ENCODE data around the gene LRRC37A.
"Not testable (repeated sequence)": the region's sequence is repeated elsewhere in the genome, so short reads cannot be mapped to it uniquely, and the experiment has no call there.

LRRC37A gene

GRCh38 chr17:46286764-46287221, 8.1 kb upstream of the LRRC37A start:
- DNase-seq (ENCODE audit: low read depth); in situ Hi-C loops (cut with HindIII; ENCODE audit: low sequenced_read_pairs); H3K4me3 ChIP-seq (ENCODE audit: low read depth, low read length): not testable (repeated sequence)
- TF ChIP-seq, protein P1, sequence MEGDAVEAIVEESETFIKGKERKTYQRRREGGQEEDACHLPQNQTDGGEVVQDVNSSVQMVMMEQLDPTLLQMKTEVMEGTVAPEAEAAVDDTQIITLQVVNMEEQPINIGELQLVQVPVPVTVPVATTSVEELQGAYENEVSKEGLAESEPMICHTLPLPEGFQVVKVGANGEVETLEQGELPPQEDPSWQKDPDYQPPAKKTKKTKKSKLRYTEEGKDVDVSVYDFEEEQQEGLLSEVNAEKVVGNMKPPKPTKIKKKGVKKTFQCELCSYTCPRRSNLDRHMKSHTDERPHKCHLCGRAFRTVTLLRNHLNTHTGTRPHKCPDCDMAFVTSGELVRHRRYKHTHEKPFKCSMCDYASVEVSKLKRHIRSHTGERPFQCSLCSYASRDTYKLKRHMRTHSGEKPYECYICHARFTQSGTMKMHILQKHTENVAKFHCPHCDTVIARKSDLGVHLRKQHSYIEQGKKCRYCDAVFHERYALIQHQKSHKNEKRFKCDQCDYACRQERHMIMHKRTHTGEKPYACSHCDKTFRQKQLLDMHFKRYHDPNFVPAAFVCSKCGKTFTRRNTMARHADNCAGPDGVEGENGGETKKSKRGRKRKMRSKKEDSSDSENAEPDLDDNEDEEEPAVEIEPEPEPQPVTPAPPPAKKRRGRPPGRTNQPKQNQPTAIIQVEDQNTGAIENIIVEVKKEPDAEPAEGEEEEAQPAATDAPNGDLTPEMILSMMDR (IDR thresholded peaks at IDR 0.05; ENCODE audit: low read depth, low read length, missing control alignments): peak; percentile 55

DNA sequence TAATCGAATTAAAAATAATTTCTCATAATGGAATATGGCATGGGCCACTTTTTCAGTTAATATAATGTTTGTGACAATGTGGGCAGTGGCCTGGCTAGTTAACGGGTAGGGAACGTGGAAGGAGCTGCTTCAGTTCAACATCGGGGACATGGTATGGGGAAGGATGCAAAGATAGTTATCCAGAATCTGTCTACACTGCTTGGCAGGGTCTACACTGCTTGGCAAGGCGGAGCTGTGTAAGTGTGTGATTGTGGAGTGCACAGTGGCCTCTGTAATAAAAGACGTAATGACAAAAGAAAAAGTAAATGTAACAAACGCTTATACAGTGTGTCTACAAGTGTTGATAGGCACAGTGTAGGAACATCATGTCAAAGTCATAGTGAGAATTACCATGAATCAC, 7.3 kb upstream of the LRRC37A start:
- H3K4me3 ChIP-seq (ENCODE audit: low read depth, low read length); DNase-seq (ENCODE audit: low read depth); in situ Hi-C loops (cut with HindIII; ENCODE audit: low sequenced_read_pairs): not testable (repeated sequence)

- H3K4me3 ChIP-seq (ENCODE audit: low read depth, low read length); in situ Hi-C loops (cut with HindIII; ENCODE audit: low sequenced_read_pairs); DNase-seq (ENCODE audit: low read depth): not testable (repeated sequence)
Observed at GRCh38 chr17:46290906-46291546, 3.9 kb upstream of the LRRC37A start.

GRCh38 chr17:46291618-46292017, 3.3 kb upstream of the LRRC37A start:
- DNase-seq (ENCODE audit: low read depth); H3K4me3 ChIP-seq (ENCODE audit: low read depth, low read length); in situ Hi-C loops (cut with HindIII; ENCODE audit: low sequenced_read_pairs): not testable (repeated sequence)

DNA sequence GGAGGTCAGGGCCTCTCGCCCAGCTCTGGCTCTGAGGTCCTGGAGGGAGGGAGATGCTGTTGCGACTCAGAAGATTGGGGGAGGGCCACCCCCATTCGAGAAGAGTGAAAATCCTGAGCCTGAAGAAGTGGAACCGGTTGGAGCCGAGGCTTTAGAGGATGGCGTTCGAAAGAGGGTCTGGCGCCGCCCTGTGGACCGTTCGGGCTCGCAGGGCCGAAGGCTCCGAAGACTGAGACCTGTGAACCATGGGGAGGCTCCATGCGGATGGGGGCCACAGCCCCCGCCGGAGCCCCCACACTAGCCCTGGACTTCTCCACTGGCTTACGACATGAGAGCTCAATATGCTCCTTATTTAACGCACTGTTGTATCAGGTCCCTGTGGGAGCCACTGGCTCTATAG, 46.3 kb downstream of the LRRC37A start:
- H3K4me3 ChIP-seq (ENCODE audit: low read depth, low read length); DNase-seq (ENCODE audit: low read depth); in situ Hi-C loops (cut with HindIII; ENCODE audit: low sequenced_read_pairs): not testable (repeated sequence)

DNA sequence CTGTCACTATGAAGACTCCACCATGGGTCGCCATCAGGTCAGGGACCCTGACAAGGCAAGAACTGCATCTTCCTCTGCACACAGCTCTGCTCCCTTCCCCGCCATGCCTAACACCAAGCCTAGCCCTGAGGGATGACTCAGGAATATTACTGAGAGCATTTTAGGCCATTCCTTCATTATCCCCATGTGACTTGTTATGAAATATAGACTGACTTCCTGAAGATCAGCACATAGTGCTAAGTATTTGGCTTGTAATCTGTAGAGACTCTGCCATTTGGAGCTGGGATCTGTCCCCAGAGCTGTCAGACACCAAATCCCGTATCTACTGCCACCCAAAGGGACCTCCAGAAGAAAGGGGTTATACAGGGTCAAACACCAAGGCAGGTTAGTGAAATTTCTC, 47.2 kb downstream of the LRRC37A start:
- DNase-seq (ENCODE audit: low read depth); in situ Hi-C loops (cut with HindIII; ENCODE audit: low sequenced_read_pairs); H3K4me3 ChIP-seq (ENCODE audit: low read depth, low read length): not testable (repeated sequence)

GRCh38 chr17:46348345-46348744, 53.4 kb downstream of the LRRC37A start:
- DNase-seq (ENCODE audit: low read depth); in situ Hi-C loops (cut with HindIII; ENCODE audit: low sequenced_read_pairs); H3K4me3 ChIP-seq (ENCODE audit: low read depth, low read length): not testable (repeated sequence)

GRCh38 chr17:46349060-46349459, 54.1 kb downstream of the LRRC37A start:
- in situ Hi-C loops (cut with HindIII; ENCODE audit: low sequenced_read_pairs); H3K4me3 ChIP-seq (ENCODE audit: low read depth, low read length); DNase-seq (ENCODE audit: low read depth): not testable (repeated sequence)

DNA sequence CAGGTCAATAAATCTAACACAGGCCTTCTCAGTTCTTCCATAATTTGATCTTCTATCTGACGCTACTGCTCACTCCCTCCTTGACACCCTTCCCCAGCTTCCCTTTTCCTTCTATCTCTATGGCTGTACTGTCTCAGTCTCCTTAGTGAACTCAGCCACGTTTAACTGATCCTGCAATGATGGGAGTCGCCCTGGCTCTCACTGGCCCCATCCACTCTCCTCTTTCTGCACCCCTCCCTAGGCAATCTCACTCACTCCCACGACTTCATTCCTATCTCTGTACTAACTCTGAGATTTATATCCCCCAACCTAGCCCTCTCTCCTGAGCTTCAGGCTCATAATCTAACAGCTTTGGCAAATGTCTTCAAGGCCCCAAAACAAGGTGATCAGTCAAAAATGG, 58.9 kb downstream of the LRRC37A start:
- H3K4me3 ChIP-seq (ENCODE audit: low read depth, low read length); in situ Hi-C loops (cut with HindIII; ENCODE audit: low sequenced_read_pairs); DNase-seq (ENCODE audit: low read depth): not testable (repeated sequence)

GRCh38 chr17:46361145-46361735, 66.3 kb downstream of the LRRC37A start:
- in situ Hi-C loops (cut with HindIII; ENCODE audit: low sequenced_read_pairs); DNase-seq (ENCODE audit: low read depth): not testable (repeated sequence)
- peak overlapping the region; percentile 16 for H3K4me3 ChIP-seq (ENCODE audit: low read depth, low read length)

- DNase-seq (ENCODE audit: low read depth); in situ Hi-C loops (cut with HindIII; ENCODE audit: low sequenced_read_pairs): not testable (repeated sequence)
- peak within 1 kb of the TSS; percentile 16 for H3K4me3 ChIP-seq (ENCODE audit: low read depth, low read length)
Observed at GRCh38 chr17:46361755-46362154, 66.8 kb downstream of the LRRC37A start, which contains the start of gene ARL17B. TSS of gene ARL17B (minus strand) at chr17:46361766. CDS start at chr17:46358397, 3,369 bp downstream.

DNA sequence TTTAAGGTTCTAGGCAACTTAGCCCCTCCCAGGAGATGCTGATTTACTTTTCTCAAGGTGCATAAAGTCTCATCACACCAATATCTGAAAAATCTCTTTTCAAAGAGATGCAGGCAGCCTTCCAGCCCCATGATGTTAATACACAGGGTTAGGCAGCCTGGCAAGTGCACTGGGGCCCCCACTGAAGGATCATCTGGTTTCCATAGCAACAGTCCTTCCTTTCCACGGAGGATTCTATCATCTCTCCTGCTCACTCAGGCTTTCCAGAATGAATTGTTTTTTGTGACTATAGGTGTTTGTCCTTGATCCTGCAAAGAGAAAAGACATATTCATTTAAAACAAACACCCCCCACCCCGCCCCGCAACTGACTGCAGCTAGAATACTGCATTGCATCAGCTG, 72.6 kb downstream of the LRRC37A start:
- in situ Hi-C loops (cut with HindIII; ENCODE audit: low sequenced_read_pairs); H3K4me3 ChIP-seq (ENCODE audit: low read depth, low read length); DNase-seq (ENCODE audit: low read depth): not testable (repeated sequence)

DNA sequence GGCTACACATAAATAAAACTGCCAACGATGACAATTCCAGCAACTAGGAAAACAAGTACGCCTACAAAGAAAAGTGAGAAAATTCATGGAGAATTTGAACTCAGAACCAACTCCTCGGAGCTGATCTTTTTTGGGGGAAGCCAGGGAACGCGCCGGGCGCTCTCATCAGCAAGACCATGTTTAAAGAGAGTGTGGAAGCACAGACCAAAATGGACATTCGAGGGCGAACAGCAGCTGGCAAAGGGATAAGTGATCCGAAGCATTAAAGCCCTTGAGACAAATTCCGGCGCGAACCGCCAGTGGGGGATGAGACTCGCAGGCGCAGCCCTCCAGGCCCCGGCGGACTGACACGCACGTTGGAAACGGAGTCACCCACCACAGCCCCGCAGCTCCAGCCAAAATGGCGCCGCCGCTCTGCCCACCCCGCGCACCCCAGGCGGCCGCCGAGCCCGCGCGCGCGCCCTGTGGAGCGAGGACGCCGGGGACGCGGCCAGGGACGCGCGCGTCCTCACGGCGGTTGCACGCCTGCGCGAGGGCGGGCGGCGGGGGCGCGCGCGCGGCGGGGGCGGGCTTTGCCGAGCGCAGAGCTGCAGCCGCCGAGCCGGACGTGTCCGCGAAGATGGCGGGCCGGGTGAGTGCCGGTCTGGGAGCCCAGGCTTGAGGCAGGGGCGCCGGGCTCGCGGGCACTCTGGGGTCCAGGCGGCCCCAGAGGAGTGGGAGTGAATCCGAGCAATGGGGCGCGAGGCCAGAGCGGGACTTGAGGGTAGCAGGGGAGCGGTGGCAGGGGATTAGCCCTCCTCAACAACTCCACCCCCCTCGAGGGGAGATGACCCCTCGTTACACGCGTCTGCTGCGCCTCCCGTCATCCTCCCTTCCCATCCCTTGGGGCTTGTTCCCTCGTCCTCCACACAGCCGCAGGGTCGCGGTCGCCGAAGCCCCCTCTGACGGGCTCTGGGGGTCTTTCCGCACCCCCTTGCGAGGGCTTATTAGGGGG, 77.6 kb downstream of the LRRC37A start:
- DNase-seq (ENCODE audit: low read depth); in situ Hi-C loops (cut with HindIII; ENCODE audit: low sequenced_read_pairs); H3K4me3 ChIP-seq (ENCODE audit: low read depth, low read length): not testable (repeated sequence)

DNA sequence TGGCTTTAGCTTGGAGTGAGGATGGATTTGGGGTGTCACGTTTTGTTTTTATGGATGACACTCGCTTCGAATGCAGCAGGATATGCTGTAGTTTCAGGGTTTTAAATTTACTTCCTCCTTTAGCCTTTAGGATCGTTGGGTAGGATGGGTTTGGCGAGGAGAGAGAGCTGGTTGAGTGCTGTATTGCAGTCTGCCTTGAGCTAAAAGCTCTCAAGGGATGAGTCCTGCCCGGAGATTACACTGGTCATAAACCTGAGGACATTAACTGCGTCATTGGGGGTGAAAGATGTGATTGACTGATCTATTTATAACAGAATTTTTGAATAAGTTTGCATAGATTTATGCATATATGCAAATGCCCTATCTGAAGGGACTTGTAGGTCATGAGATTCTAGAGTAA, 78.5 kb downstream of the LRRC37A start:
- in situ Hi-C loops (cut with HindIII; ENCODE audit: low sequenced_read_pairs); H3K4me3 ChIP-seq (ENCODE audit: low read depth, low read length); DNase-seq (ENCODE audit: low read depth): not testable (repeated sequence)

DNA sequence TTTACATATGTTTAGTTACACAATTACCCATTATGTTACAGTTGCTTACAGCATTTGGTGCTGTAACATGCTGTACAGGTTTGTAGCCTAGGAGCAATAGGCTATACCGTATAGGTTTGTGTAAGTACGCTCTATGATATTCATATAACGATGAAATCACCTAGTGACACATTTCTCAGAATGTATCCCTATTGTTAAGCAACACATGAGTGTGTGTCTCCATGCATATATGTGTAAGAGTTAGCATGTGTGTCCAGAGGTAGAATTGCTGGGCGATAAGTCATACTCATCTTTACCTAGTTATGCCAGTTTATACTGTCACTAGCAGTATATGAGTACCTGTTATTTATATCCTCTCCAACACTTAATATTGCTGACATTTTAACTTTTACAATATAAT, 88.2 kb downstream of the LRRC37A start:
- H3K4me3 ChIP-seq (ENCODE audit: low read depth, low read length); in situ Hi-C loops (cut with HindIII; ENCODE audit: low sequenced_read_pairs); DNase-seq (ENCODE audit: low read depth): not testable (repeated sequence)

DNA sequence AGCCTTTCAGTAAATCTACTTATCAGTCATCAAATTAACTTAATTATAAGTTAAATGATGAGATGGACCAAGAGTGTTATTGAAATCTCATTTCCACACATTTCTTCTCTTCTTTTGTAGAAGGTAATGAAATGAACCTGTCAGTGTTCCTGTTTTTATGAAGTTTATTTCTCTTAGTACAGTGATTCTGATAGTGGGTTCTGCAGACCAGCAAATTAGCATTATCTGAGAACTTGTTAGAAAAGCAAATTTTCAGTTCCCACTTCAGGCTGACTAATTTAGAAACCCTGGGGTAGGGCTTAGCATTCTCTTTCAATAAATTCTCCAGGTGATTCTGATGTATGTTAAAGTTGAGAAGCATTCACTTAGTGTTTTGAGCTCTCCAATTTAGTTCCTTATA, 90.6 kb downstream of the LRRC37A start:
- DNase-seq (ENCODE audit: low read depth); H3K4me3 ChIP-seq (ENCODE audit: low read depth, low read length); in situ Hi-C loops (cut with HindIII; ENCODE audit: low sequenced_read_pairs): not testable (repeated sequence)

Data from astrocyte of the cerebellum (primary cell).